GM18526 (cell line): ENCODE data around the gene MAP7D1.

ENCODE experiments used
- POLR2A ChIP-seq: IDR thresholded peaks from 3 replicates; pipeline ENCODE4 v1.6.1; 2011; ENCODE audit not compliant: insufficient read length; ENCODE audit errors: extremely low read depth

MAP7D1 gene

GRCh38 chr1:36123356-36123755 is 32.6 kb upstream of the MAP7D1 start:
- TF ChIP-seq POLR2A: no peak

DNA sequence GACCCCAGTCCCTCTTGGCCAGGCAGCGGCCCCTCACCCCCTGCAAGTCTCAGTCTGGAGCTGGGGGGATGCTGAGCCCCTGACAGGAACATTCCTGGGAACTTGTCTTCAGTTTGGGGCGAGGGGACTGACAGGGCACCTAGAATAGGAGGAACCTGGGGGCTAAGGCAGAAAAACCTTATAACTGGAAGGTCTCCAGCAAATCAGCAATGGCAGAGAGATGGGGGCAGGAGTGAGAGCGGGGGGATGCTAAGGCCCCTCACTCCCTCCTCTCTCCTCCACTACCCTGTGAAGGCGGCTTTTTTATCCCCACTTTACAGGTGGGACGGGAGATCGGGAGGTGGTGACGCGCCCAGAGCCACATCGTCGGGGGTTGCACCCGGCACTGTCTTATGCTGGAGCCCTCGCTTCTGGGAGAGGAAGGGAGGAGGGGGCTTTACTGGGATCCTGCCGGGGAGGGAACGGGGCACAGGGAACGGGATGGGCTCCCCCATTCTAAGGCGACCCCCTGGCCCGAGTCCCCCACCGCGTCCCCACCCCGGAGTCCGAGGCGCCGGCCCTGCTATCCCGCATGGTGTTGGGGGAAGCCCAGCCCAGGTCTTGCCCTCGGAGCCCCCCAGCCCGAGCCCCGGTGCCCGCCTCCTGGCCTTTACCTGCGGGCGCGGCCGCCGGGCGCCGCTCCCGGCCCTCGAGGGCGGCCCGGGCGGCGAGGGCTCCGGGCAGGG is 31.4 kb upstream of the MAP7D1 start:
- no peak for TF ChIP-seq POLR2A

DNA sequence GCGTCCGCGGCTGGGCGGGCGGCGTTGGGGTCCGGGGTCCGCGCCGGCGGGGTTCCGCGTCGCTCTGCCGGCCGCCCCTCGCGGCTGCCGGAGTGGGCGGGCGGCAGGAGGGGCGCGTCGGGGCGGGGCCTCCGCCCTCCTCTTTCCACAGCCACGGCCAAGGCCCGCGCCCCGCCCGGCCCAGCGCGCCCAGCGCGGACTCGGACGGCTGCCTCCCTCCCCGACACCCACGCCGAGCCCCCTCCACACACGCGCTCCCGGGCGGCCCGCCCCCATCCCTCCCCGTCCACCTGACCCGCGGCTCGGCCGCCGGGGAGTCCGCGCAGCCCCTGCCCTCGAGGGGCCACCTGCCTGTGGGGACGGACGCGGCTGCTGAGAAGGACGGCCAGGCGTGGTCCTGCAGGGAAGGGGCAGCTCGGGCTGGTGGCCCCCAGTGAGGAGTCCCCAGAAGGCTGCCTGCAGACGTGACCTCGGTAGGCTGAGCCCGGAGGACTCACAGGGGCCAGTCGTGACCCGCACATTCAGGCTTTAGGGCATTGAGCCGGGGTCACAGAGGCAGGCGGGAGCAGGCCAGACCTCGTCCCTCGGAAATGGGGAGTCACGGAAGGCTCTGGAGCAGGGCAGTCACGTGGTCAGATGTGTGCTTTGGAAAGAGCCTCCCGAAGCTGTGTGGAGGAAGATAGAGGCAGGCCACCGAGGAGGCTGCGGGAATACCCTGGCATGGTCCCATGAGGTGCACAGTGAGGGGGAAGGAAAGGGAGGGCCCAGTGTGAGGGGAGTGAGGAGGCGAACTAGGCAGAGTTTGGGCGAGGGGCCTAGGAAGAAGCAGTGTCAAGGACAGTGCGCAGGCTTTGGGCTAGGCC is 30.6 kb upstream of the MAP7D1 start, which contains the start of gene COL8A2:
COL8A2 (minus strand) TSS at position 94 of the 863 bp plus-strand sequence. CDS start 24,980 bp downstream, outside the sequence.
- no peak for TF ChIP-seq POLR2A

DNA sequence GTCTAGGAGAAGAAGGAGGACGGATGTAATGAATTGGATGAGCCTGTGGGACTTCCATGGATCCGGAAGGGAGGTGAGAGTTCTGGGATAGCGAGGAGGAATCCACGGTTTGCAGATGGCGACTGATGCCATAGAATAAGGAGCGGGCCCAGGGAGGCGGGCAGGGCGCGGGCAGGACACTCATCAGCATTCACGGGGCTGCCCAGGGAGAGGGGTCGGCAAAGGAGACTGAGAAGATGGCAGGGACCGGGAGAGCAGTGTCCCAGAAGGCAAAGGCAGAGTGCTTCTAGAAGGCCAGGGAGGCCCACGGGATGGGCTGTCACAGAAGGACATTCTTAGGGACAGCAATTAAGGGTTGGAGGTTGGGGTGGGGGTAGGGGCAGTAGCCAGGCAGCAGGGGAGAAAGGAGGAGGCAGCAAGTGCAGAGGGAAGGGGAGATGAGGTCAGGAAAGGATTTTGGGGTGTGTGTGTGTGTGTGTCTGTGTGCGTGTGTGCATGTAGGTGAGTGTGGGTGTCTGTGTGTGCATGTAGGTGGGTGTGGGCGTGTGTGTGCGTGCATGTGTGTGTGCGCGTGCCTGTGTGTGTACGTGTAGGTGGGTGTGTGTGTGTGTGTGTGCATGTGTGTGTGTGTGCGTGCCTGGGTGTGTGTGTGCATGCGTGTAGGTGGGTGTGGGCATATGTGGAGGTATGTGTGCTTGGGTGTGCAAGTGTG is 29.8 kb upstream of the MAP7D1 start:
- TF ChIP-seq POLR2A: no peak

- no peak for TF ChIP-seq POLR2A
Observed at GRCh38 chr1:36126797-36127500, 29.0 kb upstream of the MAP7D1 start.

- TF ChIP-seq POLR2A: no peak
Observed at GRCh38 chr1:36128126-36128904, 27.6 kb upstream of the MAP7D1 start.

DNA sequence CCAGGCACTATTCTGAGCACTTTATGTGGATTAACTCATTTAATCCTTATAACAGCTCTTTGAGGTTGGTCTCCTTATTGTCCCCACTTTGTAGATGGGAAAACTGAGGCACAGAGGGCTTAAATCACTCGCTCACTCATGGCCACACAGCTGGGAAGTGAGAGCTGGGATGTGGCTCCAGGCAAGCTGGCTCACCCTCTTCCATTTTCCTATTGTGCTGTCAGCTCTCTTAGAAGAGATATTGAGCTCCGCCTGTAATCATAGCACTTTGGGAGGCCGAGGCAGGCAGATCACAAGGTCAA is 27.1 kb upstream of the MAP7D1 start:
- TF ChIP-seq POLR2A: no peak

DNA sequence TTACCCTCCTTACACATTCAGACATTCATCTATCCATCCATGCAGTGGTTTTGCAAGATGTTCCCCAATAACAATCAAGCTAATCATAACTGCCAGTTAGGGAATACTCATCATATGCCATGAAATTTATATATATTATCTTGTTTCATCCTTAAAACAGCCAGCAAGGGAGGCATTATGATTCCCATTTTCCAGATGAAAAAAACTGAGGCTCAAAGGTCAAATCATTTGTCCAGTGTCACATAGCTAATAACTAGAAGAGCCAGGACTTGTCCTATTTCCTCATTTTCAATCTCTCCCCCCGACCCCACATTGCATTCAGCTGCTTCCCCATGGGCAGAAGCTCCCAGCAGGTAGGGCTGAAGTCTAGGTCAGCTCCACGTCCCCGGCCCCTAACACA is 23.9 kb upstream of the MAP7D1 start:
- TF ChIP-seq POLR2A: no peak

DNA sequence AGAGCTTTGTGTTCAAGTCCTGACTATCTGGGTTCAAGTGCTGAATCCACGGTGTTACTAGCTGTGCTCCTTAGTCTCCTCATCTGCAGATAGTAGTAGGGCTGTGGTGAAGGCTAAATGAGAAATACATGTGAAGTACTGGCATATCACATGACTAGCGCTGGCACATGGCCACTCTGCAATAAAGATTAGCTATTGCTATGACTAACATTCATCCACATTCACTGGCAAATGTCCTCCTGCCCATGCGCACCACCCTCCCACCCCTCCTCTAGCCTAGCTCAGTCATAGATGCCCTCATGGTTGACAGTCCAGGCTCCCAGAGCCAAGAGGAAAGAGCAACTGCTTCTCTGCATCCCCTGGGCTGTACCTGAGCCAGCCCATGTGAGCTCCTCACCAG is 22.5 kb upstream of the MAP7D1 start:
- TF ChIP-seq POLR2A: no peak

DNA sequence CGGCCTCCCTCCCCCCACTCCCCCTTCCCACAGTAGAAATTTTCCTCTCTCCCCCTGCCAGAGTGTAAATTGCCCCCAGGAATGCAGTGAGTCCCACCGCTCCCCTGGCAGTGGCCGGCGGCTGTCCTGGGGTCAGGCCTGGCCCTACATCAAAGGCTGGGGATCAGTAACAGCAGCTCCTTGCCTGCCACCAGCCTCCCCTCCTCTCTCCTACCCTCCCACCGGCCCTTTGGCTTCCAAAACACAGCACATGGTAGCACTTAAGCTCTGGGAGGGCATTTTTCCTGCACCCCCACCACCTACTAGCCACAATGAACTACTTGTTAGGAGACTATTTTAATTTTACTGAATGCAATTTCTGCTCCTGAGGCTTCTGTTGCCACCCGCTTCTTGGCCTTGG is 21.9 kb upstream of the MAP7D1 start:
- TF ChIP-seq POLR2A: no peak

- no peak for TF ChIP-seq POLR2A
Observed at GRCh38 chr1:36134505-36135329, 21.2 kb upstream of the MAP7D1 start.

DNA sequence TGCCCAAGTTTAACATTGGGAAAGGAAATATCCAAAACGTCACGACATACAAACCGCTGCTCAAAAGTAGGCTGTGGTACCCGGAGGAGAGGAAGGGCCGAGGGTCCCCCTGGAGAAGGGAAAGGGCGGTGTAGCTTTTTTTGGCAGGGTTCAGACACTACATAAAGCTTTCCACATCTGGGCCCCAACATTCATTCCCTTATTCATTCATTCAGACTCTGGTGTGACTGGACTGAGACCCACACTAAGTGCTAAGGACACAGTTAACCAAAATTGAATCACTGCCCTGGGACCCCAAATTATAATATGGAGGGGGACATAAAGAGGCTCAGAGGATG is 20.7 kb upstream of the MAP7D1 start:
- no peak for TF ChIP-seq POLR2A

GRCh38 chr1:36135796-36136195 is 20.2 kb upstream of the MAP7D1 start:
- TF ChIP-seq POLR2A: no peak

GRCh38 chr1:36136535-36136934 is 19.4 kb upstream of the MAP7D1 start:
- TF ChIP-seq POLR2A: no peak

GRCh38 chr1:36137226-36137625 is 18.7 kb upstream of the MAP7D1 start:
- no peak for TF ChIP-seq POLR2A
